GM18505 (cell line): ENCODE measurements around the gene MCFD2.

Experiments used
- ATAC-seq: cut with Tn5 transposase; IDR thresholded peaks from one replicate; pipeline ENCODE4 v1.9.1; 2021; ENCODE audit not compliant: unreplicated experiment
- POLR2A ChIP-seq: IDR thresholded peaks from 4 replicates; pipeline ENCODE4 v1.6.1; 2011; ENCODE audit warnings: borderline replicate concordance; ENCODE audit not compliant: insufficient read depth, insufficient read length; ENCODE audit errors: extremely low read depth

MCFD2 gene

GRCh38 chr2:46865181-46865970 lies 50.2 kb downstream of the MCFD2 start:
- no peak for ATAC-seq
- TF ChIP-seq POLR2A: no peak

- ATAC-seq: no peak
Measured at GRCh38 chr2:46863882-46864281, 51.7 kb downstream of the MCFD2 start.

GRCh38 chr2:46862514-46862913 lies 53.1 kb downstream of the MCFD2 start:
- TF ChIP-seq POLR2A: no peak

More at GRCh38 chr2:46863882-46864281, 51.7 kb downstream of the MCFD2 start:
- TF ChIP-seq POLR2A: no peak

GRCh38 chr2:46861916-46862315 lies 53.7 kb downstream of the MCFD2 start:
- no peak for ATAC-seq
- TF ChIP-seq POLR2A: no peak

More at GRCh38 chr2:46862514-46862913, 53.1 kb downstream of the MCFD2 start:
- ATAC-seq: no peak

- TF ChIP-seq POLR2A: no peak
- no peak for ATAC-seq
Measured at GRCh38 chr2:46859482-46859881, 56.1 kb downstream of the MCFD2 start.

- no peak for TF ChIP-seq POLR2A
- ATAC-seq: no peak
Measured at GRCh38 chr2:46858702-46859090, 56.9 kb downstream of the MCFD2 start.

GRCh38 chr2:46857871-46858701 lies 57.5 kb downstream of the MCFD2 start:
- ATAC-seq: no peak
- TF ChIP-seq POLR2A: no peak

- ATAC-seq: no peak
- no peak for TF ChIP-seq POLR2A
Measured at GRCh38 chr2:46856336-46856735, 59.3 kb downstream of the MCFD2 start.

- no peak for ATAC-seq
- TF ChIP-seq POLR2A: no peak
Measured at GRCh38 chr2:46855805-46856204, 59.8 kb downstream of the MCFD2 start.

GRCh38 chr2:46854260-46854659 lies 61.3 kb downstream of the MCFD2 start:
- ATAC-seq: no peak

GRCh38 chr2:46852598-46852997 lies 63.0 kb downstream of the MCFD2 start:
- no peak for TF ChIP-seq POLR2A
- no peak for ATAC-seq

More at GRCh38 chr2:46854260-46854659, 61.3 kb downstream of the MCFD2 start:
- no peak for TF ChIP-seq POLR2A

GRCh38 chr2:46852124-46852523 lies 63.5 kb downstream of the MCFD2 start:
- ATAC-seq: no peak
- no peak for TF ChIP-seq POLR2A
